Measurements from ENCODE around the gene SELENOF. TPM values are rescaled to one million over a fixed set of nuclear protein-coding genes. Genes with fewer than 3 reads are reported as not detected.
"Not testable (repeated sequence)": the region's sequence is repeated elsewhere in the genome, so short reads cannot be mapped to it uniquely, and the experiment has no call there.

The SELENOF gene
- total RNA-seq, 1 donor from 2014 or later = 129 TPM

GRCh38 chr1:86822459-86822858, 91.5 kb downstream of the SELENOF start:
- no peak for DNase-seq (ENCODE audit: low read depth, low spot score)
- Mint-ChIP-seq H3K27me3 (ENCODE audit: low read depth) (no peaks in the 10 kb centered on the region), H3K36me3 (ENCODE audit: low read depth) (no peaks in the 10 kb centered on the region), H3K4me1 (no peaks in the 10 kb centered on the region), H3K4me3 (no peak overlapping the region), H3K27ac (ENCODE audit: unreplicated experiment) (no peak overlapping the region), H3K9me3 (peaks cover 2% of the 10 kb centered on the region)
- TF ChIP-seq CTCF (conservative IDR thresholded peaks at IDR 0.05) = no peak

- no peak for TF ChIP-seq CTCF (conservative IDR thresholded peaks at IDR 0.05)
- H3K27me3 Mint-ChIP-seq (ENCODE audit: low read depth) = no peaks in the 10 kb centered on the region
- H3K27ac Mint-ChIP-seq (ENCODE audit: unreplicated experiment) = no peak overlapping the region
- no peaks in the 10 kb centered on the region for H3K36me3 Mint-ChIP-seq (ENCODE audit: low read depth)
- no peak for DNase-seq (ENCODE audit: low read depth, low spot score)
- H3K4me3 Mint-ChIP-seq = no peak overlapping the region
- no peaks in the 10 kb centered on the region for H3K4me1 Mint-ChIP-seq
- H3K9me3 Mint-ChIP-seq = peaks cover 3% of the 10 kb centered on the region
Observed at GRCh38 chr1:86821956-86822355, 92.0 kb downstream of the SELENOF start.

GRCh38 chr1:86819970-86820369, 94.0 kb downstream of the SELENOF start:
- not testable (repeated sequence) for H3K27ac Mint-ChIP-seq (ENCODE audit: unreplicated experiment); H3K4me3 Mint-ChIP-seq; H3K27me3 Mint-ChIP-seq (ENCODE audit: low read depth); DNase-seq (ENCODE audit: low read depth, low spot score); H3K36me3 Mint-ChIP-seq (ENCODE audit: low read depth); H3K9me3 Mint-ChIP-seq; H3K4me1 Mint-ChIP-seq

- not testable (repeated sequence) for H3K27me3 Mint-ChIP-seq (ENCODE audit: low read depth); H3K9me3 Mint-ChIP-seq; H3K4me3 Mint-ChIP-seq; DNase-seq (ENCODE audit: low read depth, low spot score); H3K4me1 Mint-ChIP-seq; H3K27ac Mint-ChIP-seq (ENCODE audit: unreplicated experiment); H3K36me3 Mint-ChIP-seq (ENCODE audit: low read depth)
Observed at GRCh38 chr1:86817246-86817826, 96.6 kb downstream of the SELENOF start.

- H3K4me1 Mint-ChIP-seq; H3K9me3 Mint-ChIP-seq; H3K27me3 Mint-ChIP-seq (ENCODE audit: low read depth); H3K27ac Mint-ChIP-seq (ENCODE audit: unreplicated experiment); H3K36me3 Mint-ChIP-seq (ENCODE audit: low read depth); DNase-seq (ENCODE audit: low read depth, low spot score); H3K4me3 Mint-ChIP-seq: not testable (repeated sequence)
Observed at GRCh38 chr1:86814118-86814517, 99.8 kb downstream of the SELENOF start.

Other genes starting within 250 kb of the SELENOF start
- 51.9 and 55.3 TPM in 2 replicates for gene SH3GLB1, start 209.6 kb downstream of the SELENOF start, total RNA-seq
- gene HS2ST1, start 509 bp upstream of the SELENOF start, total RNA-seq = 56.4 and 57.5 TPM in 2 replicates